HG03457 (cell line): ENCODE data around the gene ARRDC2.
"Not testable (repeated sequence)": the region's sequence is repeated elsewhere in the genome, so short reads cannot be mapped to it uniquely, and the experiment has no call there.

Experiments
- ATAC-seq: cut with Tn5 transposase; IDR thresholded peaks from one replicate; pipeline ENCODE4 v1.9.1; 2021; ENCODE audit warnings: moderate number of reproducible peaks; ENCODE audit not compliant: unreplicated experiment

The ARRDC2 gene

GRCh38 chr19:17989425-17990094, 18.4 kb upstream of the ARRDC2 start:
- no peak for ATAC-seq

- no peak for ATAC-seq
Measured at GRCh38 chr19:17993076-17993813, 14.7 kb upstream of the ARRDC2 start.

- ATAC-seq: no peak
Measured at GRCh38 chr19:17996826-17997316, 11.1 kb upstream of the ARRDC2 start.

GRCh38 chr19:17997969-17998826, 9.8 kb upstream of the ARRDC2 start:
- ATAC-seq: no peak

GRCh38 chr19:17998827-17999150, 9.2 kb upstream of the ARRDC2 start:
- ATAC-seq: no peak

- ATAC-seq: no peak
Measured at GRCh38 chr19:17999684-18000479, 8.1 kb upstream of the ARRDC2 start.

- no peak for ATAC-seq
Measured at GRCh38 chr19:18000480-18000914, 7.5 kb upstream of the ARRDC2 start.

- peak; percentile 38 for ATAC-seq
Measured at GRCh38 chr19:18000915-18001776, 6.8 kb upstream of the ARRDC2 start.

- ATAC-seq: no peak
Measured at GRCh38 chr19:18001777-18002345, 6.1 kb upstream of the ARRDC2 start.

- ATAC-seq: no peak
Measured at GRCh38 chr19:18002347-18002850, 5.6 kb upstream of the ARRDC2 start.

GRCh38 chr19:18005750-18006149, 2.2 kb upstream of the ARRDC2 start:
- not testable (repeated sequence) for ATAC-seq

- peak; percentile 9 for ATAC-seq
Measured at GRCh38 chr19:18007044-18007916, 690 bp upstream of the ARRDC2 start.

GRCh38 chr19:18008814-18009213, 844 bp downstream of the ARRDC2 start:
- ATAC-seq: no peak

- ATAC-seq: no peak
Measured at GRCh38 chr19:18009412-18010066, 1.6 kb downstream of the ARRDC2 start.

GRCh38 chr19:18010149-18010548, 2.2 kb downstream of the ARRDC2 start:
- no peak for ATAC-seq

- no peak for ATAC-seq
Measured at GRCh38 chr19:18013210-18014111, 5.5 kb downstream of the ARRDC2 start.

- ATAC-seq: no peak
Measured at GRCh38 chr19:18014197-18014596, 6.2 kb downstream of the ARRDC2 start.
